GM13976 (cell line): Measurements from ENCODE around the gene KRT38.

ENCODE experiments used
- DNase-seq: peaks from one replicate; pipeline ENCODE4 v3.0.0; 2012; ENCODE audit warnings: low spot score
- in situ Hi-C: fragments of 300-500 bp; cut with MboI; formaldehyde crosslinking; loops from one replicate; pipeline ENCODE4 v1.12.0; 2022; ENCODE audit warnings: low sequenced_read_pairs, mixed read lengths, inconsistent platforms; ENCODE audit not compliant: unreplicated experiment
- TF ChIP-seq, protein P1 (sequence below): IDR thresholded peaks from 2 replicates; pipeline ENCODE4 v1.5.1; 2012; ENCODE audit warnings: borderline replicate concordance, mild to moderate bottlenecking; ENCODE audit not compliant: insufficient read depth; ENCODE audit errors: extremely low read depth, missing control alignments, control extremely low read depth

Gene KRT38

DNA sequence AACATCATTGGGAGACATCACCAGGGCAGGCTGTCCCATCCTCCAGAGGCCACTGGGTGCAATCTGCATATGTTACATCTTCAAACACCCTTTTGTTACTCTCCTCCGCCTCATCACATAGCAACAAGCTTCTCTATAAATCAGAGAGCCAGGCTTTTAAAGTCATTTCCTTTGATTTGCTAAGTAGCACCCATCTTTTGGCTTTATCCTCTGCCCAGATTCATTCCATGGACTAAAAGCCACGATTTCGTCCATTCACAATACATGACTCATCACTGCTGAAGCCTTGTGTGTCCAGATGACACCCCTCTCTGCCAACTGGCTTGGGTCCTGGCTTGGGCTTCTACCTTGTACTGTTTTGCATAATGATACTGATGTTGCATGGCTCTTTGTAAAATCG, 2.0 kb upstream of the KRT38 start:
- in situ Hi-C loops, result no loop called here
- no peak for DNase-seq
- TF ChIP-seq, protein P1, sequence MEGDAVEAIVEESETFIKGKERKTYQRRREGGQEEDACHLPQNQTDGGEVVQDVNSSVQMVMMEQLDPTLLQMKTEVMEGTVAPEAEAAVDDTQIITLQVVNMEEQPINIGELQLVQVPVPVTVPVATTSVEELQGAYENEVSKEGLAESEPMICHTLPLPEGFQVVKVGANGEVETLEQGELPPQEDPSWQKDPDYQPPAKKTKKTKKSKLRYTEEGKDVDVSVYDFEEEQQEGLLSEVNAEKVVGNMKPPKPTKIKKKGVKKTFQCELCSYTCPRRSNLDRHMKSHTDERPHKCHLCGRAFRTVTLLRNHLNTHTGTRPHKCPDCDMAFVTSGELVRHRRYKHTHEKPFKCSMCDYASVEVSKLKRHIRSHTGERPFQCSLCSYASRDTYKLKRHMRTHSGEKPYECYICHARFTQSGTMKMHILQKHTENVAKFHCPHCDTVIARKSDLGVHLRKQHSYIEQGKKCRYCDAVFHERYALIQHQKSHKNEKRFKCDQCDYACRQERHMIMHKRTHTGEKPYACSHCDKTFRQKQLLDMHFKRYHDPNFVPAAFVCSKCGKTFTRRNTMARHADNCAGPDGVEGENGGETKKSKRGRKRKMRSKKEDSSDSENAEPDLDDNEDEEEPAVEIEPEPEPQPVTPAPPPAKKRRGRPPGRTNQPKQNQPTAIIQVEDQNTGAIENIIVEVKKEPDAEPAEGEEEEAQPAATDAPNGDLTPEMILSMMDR, result no peak

DNA sequence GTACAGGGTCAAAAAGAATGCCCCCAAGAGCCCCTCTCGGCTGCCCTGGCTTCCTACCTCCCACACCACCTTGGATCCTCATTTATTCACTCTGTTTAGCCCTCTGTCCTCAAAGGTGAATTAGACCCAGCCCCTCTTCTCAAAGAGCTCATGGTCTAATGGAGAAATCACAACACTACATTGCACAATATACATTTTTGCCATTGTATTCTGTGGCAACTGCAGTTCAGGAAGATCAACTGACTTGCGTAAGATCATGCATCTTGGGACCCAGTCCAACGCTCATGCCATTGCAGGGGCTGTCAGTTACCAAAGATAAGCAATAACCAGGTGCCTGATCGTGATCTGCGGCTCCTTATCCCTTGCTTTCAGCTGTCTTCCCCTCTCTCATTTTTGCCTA, 1.4 kb downstream of the KRT38 start:
- DNase-seq, result no peak
- in situ Hi-C loops, result no loop called here
- TF ChIP-seq, protein P1, result no peak

DNA sequence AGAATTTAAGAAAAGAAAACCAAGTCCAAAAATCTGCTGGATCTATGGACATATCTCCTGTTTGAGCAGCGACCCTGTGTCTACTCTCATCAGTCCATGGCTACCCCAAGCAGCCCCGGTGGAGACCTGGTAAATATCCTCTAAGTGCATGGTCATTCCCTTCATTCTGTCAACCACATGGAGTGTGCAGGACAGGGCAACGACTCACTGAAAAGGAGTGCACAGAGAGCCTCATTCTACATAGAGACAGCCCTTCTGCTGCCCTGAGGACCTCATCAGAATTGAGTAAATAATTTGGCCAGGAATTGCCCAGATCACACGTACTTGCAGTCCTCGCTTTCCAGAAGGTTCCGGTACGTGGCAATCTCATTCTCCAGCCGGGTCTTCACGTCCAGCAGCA, 3.0 kb downstream of the KRT38 start:
- no peak for DNase-seq
- in situ Hi-C loops, result no loop called here
- TF ChIP-seq, protein P1, result no peak

DNA sequence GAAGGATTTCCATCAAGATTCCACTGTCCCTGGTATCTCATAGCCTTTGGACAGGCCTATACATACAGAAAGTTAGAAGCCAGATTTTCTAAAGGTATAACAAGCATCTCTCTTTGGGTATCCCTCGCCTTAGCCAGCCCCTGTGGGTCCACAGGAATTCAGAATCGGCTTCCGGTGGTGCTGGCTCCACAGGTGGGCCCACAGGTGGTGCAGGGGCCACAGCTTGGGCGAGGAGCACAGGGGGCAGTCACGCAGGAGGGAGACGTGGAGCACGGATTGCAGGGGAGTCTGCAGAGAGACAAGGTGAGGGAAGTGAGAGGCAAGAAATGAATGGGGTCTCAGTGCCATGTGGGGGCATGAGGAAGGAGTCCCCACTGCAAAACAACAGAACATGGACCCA, 3.5 kb downstream of the KRT38 start:
- TF ChIP-seq, protein P1, result no peak
- in situ Hi-C loops, result no loop called here
- no peak for DNase-seq

DNA sequence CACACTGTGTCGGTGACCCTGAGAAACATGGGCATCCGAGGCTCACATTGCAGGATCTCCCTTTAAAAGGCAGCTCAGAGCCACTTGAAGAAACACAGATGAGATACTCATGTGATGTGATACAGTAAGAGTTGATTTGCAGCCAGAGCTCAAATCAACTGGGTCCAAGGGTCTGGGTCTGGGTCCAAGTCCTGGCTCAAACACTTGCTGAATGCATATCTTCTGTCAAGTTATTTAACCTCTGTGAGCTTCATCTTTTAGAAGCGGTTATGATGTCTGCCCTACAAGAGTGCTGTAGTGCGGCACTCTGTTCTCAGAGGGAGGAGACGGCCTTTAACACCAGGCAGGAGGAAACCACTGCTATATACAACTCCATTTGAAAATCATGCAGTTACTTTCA, 6.4 kb downstream of the KRT38 start:
- no peak for DNase-seq
- in situ Hi-C loops, result no loop called here
- TF ChIP-seq, protein P1, result no peak

DNA sequence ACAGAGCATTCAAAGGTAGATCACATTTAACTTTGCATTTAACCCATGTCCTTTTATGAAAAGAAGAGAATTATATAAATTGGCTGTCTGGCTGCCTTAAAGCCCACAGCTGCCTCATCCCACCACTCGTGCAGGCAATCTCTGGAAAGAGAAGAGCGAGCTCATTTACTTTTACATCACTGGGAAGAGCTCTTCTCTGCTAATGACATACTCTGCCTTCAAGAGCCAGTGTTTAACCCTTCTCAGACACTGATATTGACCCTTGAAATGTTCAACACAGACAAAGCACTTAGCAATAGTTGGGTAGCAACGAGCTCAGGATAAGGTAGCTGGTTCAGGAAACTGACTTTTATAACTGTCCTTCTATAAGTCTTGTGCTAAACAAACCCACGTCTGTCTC, 6.8 kb downstream of the KRT38 start:
- no peak for DNase-seq
- in situ Hi-C loops, result no loop called here

More for the DNA sequence above, 6.8 kb downstream of the KRT38 start:
- TF ChIP-seq, protein P1, result no peak
